ENCODE measurements around the gene ACADVL. TPM values are rescaled to one million over a fixed set of nuclear protein-coding genes. Genes with fewer than 3 reads are reported as not detected.

Gene ACADVL
- total RNA-seq, 4 donors from 2014 or later: 565 to 850 (median 599) TPM

DNA sequence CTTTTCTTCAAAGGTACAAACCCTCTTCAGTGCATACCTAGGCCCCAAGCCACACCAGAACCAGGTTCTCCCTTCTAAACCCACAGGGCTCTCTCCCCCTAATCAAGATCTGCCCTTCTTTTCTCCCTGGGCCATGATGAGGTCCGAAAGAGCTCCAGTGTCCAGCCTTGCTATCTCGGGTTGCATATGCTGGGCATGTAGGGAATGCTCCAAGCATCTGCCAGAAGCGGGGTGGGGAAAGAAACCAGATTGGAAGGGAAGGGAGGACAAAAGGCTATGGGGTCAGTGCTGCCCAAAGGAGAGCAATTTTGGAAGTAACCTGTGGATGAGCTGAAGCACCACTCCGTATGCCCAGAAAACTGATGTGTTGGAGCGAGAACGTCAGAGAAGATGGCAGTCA, 29.5 kb downstream of the ACADVL start:
- H3K4me3 ChIP-seq: no peak overlapping the region

DNA sequence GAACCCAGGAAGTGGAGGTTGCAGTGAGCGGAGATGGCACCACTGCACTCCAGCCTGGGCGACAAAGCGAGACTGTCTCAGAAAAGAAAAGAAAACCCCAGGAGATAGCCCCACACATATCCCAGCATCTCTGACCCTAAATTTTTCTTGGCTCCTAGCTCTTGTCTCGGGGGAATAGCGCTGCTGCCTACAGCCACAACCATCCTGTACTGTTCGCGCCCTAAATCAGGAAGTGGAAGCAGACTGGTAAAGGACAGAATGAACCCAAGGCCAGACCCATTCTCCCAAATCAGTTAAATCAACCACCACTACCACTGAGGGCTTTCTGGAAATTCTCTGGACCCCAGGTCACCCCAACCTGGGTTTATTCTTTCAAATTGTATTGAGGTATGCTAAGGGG, 30.1 kb downstream of the ACADVL start:
- Histone ChIP-seq H3K9me3 (no peaks in the 10 kb centered on the region), H3K27ac (peak overlapping the region in 3 of 4 donors; percentile 39 to 99 (median 99)), H3K4me3 (peak overlapping the region in 2 of 4 donors; percentile 91 to 99), H3K4me1 (peaks cover 0 to 57% (median 30%) of the 10 kb centered on the region in 4 donors), H3K27me3 (no peaks in the 10 kb centered on the region), H3K36me3 (peaks cover 3 to 35% (median 14%) of the 10 kb centered on the region in 3 donors)
- DNase-seq (ENCODE audit: low spot score in 2 of 2): no peak
- TF ChIP-seq, protein P1, sequence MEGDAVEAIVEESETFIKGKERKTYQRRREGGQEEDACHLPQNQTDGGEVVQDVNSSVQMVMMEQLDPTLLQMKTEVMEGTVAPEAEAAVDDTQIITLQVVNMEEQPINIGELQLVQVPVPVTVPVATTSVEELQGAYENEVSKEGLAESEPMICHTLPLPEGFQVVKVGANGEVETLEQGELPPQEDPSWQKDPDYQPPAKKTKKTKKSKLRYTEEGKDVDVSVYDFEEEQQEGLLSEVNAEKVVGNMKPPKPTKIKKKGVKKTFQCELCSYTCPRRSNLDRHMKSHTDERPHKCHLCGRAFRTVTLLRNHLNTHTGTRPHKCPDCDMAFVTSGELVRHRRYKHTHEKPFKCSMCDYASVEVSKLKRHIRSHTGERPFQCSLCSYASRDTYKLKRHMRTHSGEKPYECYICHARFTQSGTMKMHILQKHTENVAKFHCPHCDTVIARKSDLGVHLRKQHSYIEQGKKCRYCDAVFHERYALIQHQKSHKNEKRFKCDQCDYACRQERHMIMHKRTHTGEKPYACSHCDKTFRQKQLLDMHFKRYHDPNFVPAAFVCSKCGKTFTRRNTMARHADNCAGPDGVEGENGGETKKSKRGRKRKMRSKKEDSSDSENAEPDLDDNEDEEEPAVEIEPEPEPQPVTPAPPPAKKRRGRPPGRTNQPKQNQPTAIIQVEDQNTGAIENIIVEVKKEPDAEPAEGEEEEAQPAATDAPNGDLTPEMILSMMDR (IDR thresholded peaks at IDR 0.05): no peak
- TF ChIP-seq EP300 (IDR thresholded peaks at IDR 0.05) (no peak), POLR2A (IDR thresholded peaks at IDR 0.05) (no peak)
- WGBS, 2 donors: 75 to 77% methylated on average over 7 of the region's 7 CpGs

More for the DNA sequence above, 29.5 kb downstream of the ACADVL start:
- no peak for DNase-seq (ENCODE audit: low spot score in 2 of 2)
- 78 to 80% methylated on average over 6 of the region's 6 CpGs for WGBS, 2 donors
- Histone ChIP-seq H3K27ac (no peak overlapping the region), H3K9me3 (no peaks in the 10 kb centered on the region), H3K27me3 (no peaks in the 10 kb centered on the region), H3K36me3 (peaks cover 3 to 35% (median 17%) of the 10 kb centered on the region in 3 donors), H3K4me1 (peaks cover 0 to 58% (median 30%) of the 10 kb centered on the region in 4 donors)
- TF ChIP-seq, protein P1 (IDR thresholded peaks at IDR 0.05): no peak
- TF ChIP-seq EP300 (IDR thresholded peaks at IDR 0.05) (no peak), POLR2A (IDR thresholded peaks at IDR 0.05) (no peak)

GRCh38 chr17:7250695-7251627, 31.2 kb downstream of the ACADVL start:
- no peaks in the 10 kb centered on the region for H3K9me3 ChIP-seq
- peak overlapping the region; percentile 96 to 100 (median 99) for H3K27ac ChIP-seq
- H3K36me3 ChIP-seq: peaks cover 0 to 35% (median 3%) of the 10 kb centered on the region in 3 donors
- TF ChIP-seq, protein P1 (IDR thresholded peaks at IDR 0.05): no peak
- TF ChIP-seq EP300 (IDR thresholded peaks at IDR 0.05): no peak
- TF ChIP-seq POLR2A (IDR thresholded peaks at IDR 0.05): no peak
- peak overlapping the region; percentile 69 to 99 (median 89) for H3K4me3 ChIP-seq
- peaks cover 0 to 57% (median 30%) of the 10 kb centered on the region in 4 donors for H3K4me1 ChIP-seq
- no peaks in the 10 kb centered on the region for H3K27me3 ChIP-seq
- WGBS, 2 donors: 1 to 2% methylated on average over 24 to 32 of the region's 55 CpGs
- no peak for DNase-seq (ENCODE audit: low spot score in 2 of 2)

DNA sequence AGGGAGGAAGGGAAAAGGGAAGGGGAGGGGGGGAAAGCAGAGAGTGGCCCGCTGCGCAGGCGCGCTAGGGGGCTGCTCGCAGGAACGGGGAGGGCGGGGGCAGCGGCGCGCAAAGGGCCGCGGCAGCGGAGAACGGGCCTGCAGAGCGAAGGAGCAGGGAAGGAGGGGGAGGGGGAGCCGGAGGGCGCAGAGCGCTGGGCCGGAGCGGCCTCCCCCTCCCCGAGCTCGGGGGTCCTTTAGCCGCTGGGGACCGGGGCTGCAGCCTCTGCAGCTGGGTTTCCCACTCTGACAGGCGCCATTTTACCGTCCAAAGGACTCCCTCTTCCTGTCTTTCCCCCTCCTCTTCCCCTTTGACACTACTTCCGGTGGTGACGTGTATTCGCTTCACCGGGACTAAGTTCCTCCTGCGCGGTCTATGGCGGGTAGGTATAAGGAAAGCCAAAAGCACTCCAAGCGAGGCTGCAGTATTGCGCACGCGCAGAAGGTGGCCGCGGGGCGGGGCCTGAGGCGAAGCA, 32.0 kb downstream of the ACADVL start, which contains the start of gene CTDNEP1:
Gene CTDNEP1, minus strand, starts transcription at position 74 of the 515 bp plus-strand sequence. CDS start 438 bp downstream, outside the sequence.
- H3K4me1 ChIP-seq: peaks cover 0 to 57% (median 30%) of the 10 kb centered on the region in 4 donors
- peak in 1 of 2 donors; percentile 99 for TF ChIP-seq EP300 (IDR thresholded peaks at IDR 0.05)
- peak; percentile 58 to 66 for TF ChIP-seq POLR2A (IDR thresholded peaks at IDR 0.05)
- TF ChIP-seq, protein P1 (IDR thresholded peaks at IDR 0.05): no peak
- 0 to 2% methylated on average over 40 to 41 of the region's 41 CpGs for WGBS, 2 donors

More for the DNA sequence above, 32.0 kb downstream of the ACADVL start, which contains the start of gene CTDNEP1:
- Histone ChIP-seq H3K27me3 (no peaks in the 10 kb centered on the region), H3K27ac (peak within 1 kb of the TSS; percentile 96 to 100 (median 99)), H3K36me3 (peaks cover 0 to 35% (median 0%) of the 10 kb centered on the region in 3 donors), H3K9me3 (no peaks in the 10 kb centered on the region), H3K4me3 (peak within 1 kb of the TSS; percentile 69 to 99 (median 89))
- DNase-seq (ENCODE audit: low spot score in 2 of 2): peak; percentile 96 to 98
